ENCODE results near the gene KCNN1. TPM values are rescaled to one million over a fixed set of nuclear protein-coding genes. Genes with fewer than 3 reads are reported as not detected.
"Not testable (repeated sequence)": the region's sequence is repeated elsewhere in the genome, so short reads cannot be mapped to it uniquely, and the experiment has no call there.

KCNN1 gene
- total RNA-seq, 4 donors from 2014 or later = 0.36 TPM; not detected in 3

DNA sequence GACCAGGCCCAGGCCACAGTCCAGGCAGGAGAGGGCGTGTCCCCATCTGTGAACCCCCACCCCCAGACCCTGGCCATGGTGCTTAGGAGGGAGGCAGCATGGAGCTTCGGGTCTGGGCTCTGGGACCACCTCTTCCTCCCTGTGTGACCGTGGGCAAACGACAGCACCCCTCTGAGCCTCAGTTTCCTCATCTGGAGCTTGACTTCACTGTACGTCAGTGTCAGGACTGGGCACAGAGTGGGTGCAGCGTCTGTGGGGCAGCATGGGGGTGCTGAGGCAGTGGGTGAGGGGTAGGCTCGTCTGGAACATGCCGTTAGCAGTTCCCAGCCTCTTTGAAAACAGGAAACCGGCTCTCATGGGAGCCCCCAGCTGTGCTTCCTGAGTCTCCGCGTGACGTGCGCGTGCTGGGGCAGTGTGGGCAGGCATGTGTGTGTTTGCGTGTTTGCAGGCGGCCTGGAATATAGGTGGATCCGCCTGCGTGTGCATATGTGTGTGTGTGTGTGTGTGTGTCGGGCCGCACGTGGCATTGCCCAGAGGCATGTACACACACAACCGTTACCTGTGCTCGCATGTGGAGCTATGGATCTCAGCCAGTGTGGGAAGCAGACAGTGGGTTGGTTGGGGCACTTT is 56.8 kb downstream of the KCNN1 start:
- DNase-seq (ENCODE audit: low spot score in 2 of 2) = peak; percentile 90 to 97
- intact Hi-C loops (cut with DNase I; ENCODE audit: low total_unique reads) = no loop called here
- no peak overlapping the region for H3K4me3 ChIP-seq (ENCODE audit: low read depth, poor library complexity, severe bottlenecking)
- TF ChIP-seq POLR2A (IDR thresholded peaks at IDR 0.05) = no peak
- TF ChIP-seq, protein P1, sequence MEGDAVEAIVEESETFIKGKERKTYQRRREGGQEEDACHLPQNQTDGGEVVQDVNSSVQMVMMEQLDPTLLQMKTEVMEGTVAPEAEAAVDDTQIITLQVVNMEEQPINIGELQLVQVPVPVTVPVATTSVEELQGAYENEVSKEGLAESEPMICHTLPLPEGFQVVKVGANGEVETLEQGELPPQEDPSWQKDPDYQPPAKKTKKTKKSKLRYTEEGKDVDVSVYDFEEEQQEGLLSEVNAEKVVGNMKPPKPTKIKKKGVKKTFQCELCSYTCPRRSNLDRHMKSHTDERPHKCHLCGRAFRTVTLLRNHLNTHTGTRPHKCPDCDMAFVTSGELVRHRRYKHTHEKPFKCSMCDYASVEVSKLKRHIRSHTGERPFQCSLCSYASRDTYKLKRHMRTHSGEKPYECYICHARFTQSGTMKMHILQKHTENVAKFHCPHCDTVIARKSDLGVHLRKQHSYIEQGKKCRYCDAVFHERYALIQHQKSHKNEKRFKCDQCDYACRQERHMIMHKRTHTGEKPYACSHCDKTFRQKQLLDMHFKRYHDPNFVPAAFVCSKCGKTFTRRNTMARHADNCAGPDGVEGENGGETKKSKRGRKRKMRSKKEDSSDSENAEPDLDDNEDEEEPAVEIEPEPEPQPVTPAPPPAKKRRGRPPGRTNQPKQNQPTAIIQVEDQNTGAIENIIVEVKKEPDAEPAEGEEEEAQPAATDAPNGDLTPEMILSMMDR (IDR thresholded peaks at IDR 0.05) = no peak
- 26 to 28% methylated on average over 23 of the region's 23 CpGs for WGBS, 2 donors

GRCh38 chr19:18027151-18027550 is 60.2 kb downstream of the KCNN1 start:
- DNase-seq (ENCODE audit: low spot score in 2 of 2) = no peak
- intact Hi-C loops (cut with DNase I; ENCODE audit: low total_unique reads) = no loop called here
- H3K4me3 ChIP-seq (ENCODE audit: low read depth, poor library complexity, severe bottlenecking) = no peak overlapping the region
- TF ChIP-seq, protein P1 (IDR thresholded peaks at IDR 0.05) = no peak
- TF ChIP-seq POLR2A (IDR thresholded peaks at IDR 0.05) = no peak
- WGBS, 2 donors = 89 to 90% methylated on average over 4 of the region's 4 CpGs

- no peak for DNase-seq (ENCODE audit: low spot score in 2 of 2)
- intact Hi-C loops (cut with DNase I; ENCODE audit: low total_unique reads) = no loop called here
- TF ChIP-seq, protein P1 (IDR thresholded peaks at IDR 0.05) = no peak
- TF ChIP-seq POLR2A (IDR thresholded peaks at IDR 0.05) = no peak
- 39 to 47% methylated on average over 7 to 8 of the region's 8 CpGs for WGBS, 2 donors
- H3K4me3 ChIP-seq (ENCODE audit: low read depth, poor library complexity, severe bottlenecking) = no peak overlapping the region
Measured at GRCh38 chr19:18029617-18030338, 62.9 kb downstream of the KCNN1 start.

- H3K4me3 ChIP-seq (ENCODE audit: low read depth, poor library complexity, severe bottlenecking); DNase-seq (ENCODE audit: low spot score in 2 of 2); intact Hi-C loops (cut with DNase I; ENCODE audit: low total_unique reads): not testable (repeated sequence)
- 59 to 69% methylated on average over 5 of the region's 5 CpGs for WGBS, 2 donors
Measured at GRCh38 chr19:18031401-18031800, 64.5 kb downstream of the KCNN1 start.

DNA sequence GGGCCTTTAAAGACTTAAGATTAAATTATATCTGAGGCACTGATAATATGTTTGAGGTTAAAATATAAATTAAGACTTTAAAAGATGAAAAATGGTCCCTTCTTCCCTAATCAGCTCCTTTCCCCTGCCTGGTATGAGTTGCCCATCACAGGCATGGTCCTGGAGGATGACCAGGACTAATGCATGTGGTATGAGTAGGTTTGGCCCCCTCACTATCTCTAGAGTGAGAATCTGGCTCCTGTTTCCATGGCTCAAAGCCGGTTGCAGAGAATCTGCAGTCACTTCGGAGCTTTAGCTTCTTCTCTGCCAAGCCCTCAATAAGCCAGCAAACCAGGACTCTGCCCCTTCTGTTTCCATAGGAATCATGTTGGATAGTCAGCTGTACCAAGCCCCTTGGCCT is 65.2 kb downstream of the KCNN1 start:
- H3K4me3 ChIP-seq (ENCODE audit: low read depth, poor library complexity, severe bottlenecking); DNase-seq (ENCODE audit: low spot score in 2 of 2); intact Hi-C loops (cut with DNase I; ENCODE audit: low total_unique reads): not testable (repeated sequence)
- WGBS, 2 donors = 46 to 58% methylated on average over 2 of the region's 2 CpGs

DNA sequence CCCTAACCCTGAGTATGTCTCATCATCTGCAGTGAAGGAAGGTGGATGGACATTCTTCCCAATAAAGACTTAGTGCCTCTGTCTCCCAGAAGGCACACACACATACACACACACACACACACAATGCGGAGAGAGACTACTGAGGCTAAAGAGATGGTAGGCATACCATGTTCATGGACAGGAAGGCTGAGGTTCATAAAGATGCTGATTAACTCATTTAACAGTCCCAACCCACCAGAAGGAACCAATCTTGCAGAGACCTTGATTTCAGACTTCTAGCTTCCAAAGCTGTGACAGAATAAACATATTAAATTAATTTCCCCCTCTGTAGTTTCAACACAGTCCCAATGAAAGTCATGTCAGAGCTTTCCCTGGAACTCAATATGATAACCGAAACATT is 74.1 kb downstream of the KCNN1 start:
- 59 to 64% methylated on average over 2 of the region's 2 CpGs for WGBS, 2 donors
- no peak for DNase-seq (ENCODE audit: low spot score in 2 of 2)
- no peak overlapping the region for H3K4me3 ChIP-seq (ENCODE audit: low read depth, poor library complexity, severe bottlenecking)
- intact Hi-C loops (cut with DNase I; ENCODE audit: low total_unique reads) = no loop called here
- TF ChIP-seq, protein P1 (IDR thresholded peaks at IDR 0.05) = no peak
- TF ChIP-seq POLR2A (IDR thresholded peaks at IDR 0.05) = no peak

Data from lower leg skin (tissue), 4 donors.